ENCODE measurements around the gene TTC39A.

DNA sequence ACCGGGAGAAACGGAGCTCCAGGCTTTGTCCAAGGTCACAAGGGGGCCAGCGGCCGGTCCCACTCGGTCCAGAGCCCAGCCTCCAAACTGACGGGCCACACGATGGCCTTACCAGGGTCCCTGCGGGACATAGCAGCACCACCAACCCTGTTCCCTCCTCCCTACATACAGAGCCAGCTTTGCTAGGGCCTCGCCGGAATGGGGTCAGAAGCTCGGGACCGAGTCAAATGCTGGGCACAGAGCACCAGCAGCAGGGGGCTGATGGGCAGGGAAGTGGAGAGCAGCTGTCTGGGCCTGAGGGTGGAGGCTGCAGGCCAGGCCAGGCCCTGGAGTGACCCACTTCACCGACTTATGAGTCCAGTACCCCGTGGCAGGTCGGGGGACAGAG is 14.9 kb upstream of the TTC39A start:
- TF ChIP-seq, protein P1, sequence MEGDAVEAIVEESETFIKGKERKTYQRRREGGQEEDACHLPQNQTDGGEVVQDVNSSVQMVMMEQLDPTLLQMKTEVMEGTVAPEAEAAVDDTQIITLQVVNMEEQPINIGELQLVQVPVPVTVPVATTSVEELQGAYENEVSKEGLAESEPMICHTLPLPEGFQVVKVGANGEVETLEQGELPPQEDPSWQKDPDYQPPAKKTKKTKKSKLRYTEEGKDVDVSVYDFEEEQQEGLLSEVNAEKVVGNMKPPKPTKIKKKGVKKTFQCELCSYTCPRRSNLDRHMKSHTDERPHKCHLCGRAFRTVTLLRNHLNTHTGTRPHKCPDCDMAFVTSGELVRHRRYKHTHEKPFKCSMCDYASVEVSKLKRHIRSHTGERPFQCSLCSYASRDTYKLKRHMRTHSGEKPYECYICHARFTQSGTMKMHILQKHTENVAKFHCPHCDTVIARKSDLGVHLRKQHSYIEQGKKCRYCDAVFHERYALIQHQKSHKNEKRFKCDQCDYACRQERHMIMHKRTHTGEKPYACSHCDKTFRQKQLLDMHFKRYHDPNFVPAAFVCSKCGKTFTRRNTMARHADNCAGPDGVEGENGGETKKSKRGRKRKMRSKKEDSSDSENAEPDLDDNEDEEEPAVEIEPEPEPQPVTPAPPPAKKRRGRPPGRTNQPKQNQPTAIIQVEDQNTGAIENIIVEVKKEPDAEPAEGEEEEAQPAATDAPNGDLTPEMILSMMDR (IDR thresholded peaks at IDR 0.05) = no peak
- TF ChIP-seq ZFX (IDR thresholded peaks at IDR 0.05; ENCODE audit: borderline replicate concordance) = no peak
